GM19468 (cell line): ENCODE data around the gene CIC.

Experiments used
- ATAC-seq: cut with Tn5 transposase; IDR thresholded peaks from one replicate; pipeline ENCODE4 v1.9.1; 2021; ENCODE audit warnings: mild to moderate bottlenecking, moderate library complexity, moderate number of reproducible peaks; ENCODE audit not compliant: unreplicated experiment; ENCODE audit errors: extremely low read depth

CIC gene

GRCh38 chr19:42274065-42274682 is 5.1 kb downstream of the CIC start:
- ATAC-seq: no peak

DNA sequence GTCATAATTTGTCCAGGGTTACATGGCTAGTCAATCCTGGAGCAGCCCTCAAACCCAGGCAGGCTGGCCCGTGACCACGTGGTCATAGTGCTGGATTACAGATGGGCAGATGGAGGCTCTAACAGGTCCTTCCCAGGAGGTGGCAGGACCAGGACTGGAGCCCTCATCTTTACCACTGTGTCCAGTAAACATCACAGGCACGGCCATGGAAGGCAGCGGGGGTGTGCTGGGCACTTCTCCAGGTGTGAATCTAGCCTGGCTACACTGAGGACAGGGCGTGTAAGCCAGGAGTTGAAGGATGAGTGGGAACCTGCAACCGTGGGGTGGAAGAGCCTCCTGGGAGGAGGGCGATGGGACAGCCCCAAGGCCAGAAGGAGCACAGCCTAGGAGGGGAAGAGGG is 6.1 kb downstream of the CIC start:
- ATAC-seq: no peak

DNA sequence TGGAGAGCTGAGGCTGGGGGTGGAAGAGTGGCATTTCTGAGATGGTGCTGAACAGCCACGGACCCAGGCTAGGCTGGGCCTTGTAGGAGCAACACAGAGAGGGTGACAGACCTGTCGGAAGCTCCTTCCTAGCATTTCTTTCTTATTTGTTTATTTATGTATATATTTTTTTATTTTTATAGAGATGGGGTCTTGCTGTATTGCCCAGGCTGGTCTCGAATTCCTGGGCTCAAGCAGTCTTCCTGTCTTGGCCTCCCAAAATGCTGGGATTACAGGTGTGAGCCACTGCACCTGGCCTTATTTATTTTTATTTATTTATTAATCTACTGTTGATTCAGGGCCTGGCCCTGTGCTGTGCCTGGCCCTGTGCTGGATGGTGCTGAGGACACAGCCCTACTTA is 6.5 kb downstream of the CIC start:
- no peak for ATAC-seq

- ATAC-seq: no peak
These were observed 7.2 kb downstream of the CIC start for GRCh38 chr19:42276284-42276683.

GRCh38 chr19:42276821-42277220 is 7.8 kb downstream of the CIC start:
- no peak for ATAC-seq

DNA sequence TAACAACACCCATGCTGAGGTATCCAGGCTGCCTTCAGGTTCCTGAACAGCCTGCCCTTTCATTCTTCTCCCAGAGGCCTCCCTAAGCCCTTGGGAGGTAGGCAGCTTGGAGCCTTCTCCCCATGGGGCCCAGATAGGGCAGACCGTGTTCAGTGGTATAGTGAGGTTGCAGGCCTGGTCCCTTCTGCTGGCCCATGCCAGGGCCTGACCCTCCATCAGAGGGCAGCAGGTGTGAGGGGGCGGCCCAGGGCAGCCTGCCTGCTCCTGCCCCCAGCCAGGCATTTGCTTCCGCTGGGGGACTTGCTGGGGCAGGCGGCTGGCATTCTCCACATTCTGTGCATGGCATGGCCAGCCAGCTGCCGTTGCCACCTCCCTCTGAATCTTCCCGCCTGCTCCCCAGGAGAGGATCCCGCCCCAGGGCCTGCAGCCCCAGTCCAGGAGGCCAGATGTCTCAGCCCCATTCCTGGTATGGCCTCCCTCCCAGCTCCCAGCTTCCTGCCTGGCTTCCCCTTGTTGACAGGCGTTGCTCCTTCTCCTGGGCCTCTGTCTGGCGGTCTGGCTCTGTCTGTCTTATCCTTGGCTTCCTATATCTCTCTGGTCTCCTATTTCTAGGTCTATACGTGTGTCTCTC is 8.9 kb downstream of the CIC start:
- no peak for ATAC-seq

- ATAC-seq: no peak
These were observed 9.6 kb downstream of the CIC start for GRCh38 chr19:42278452-42279154.

DNA sequence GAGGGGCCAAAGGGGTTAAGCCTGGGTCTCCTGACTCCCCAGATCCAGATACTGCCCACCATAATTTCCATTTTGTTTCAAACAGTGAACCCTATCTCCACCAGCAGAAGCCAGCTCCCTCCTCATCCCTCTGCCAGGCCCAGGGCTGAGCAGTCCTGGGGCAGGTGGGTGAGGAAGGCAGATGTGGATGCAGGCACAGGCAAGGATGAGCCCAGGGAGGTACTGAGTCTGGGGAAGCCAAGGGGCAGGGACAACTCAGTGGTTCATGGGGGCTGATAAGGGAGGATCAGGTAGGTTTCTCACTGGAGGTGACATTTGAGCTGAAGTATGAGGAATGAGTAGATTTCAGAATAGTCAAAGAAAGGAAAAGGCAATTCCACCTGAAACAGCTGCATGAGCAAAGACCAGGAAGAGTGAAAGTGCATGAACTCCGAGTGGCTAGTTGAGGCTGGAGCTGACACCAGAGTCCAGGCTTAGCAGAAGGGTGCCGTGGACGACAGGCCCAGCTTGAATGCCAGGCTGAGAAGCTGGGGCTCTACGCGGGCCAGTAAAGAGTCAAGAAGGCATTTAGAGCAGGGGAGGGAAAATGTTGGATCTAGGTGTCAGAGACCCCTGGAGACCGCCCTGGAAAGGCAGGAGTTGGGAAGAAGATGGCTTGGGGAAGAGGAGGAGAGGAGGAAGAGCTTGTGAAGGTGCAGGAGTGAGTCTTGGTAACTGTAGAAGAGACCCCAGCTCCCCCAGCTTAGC is 10.3 kb downstream of the CIC start:
- no peak for ATAC-seq

- no peak for ATAC-seq
These were observed 11.1 kb downstream of the CIC start for GRCh38 chr19:42279902-42280814.

DNA sequence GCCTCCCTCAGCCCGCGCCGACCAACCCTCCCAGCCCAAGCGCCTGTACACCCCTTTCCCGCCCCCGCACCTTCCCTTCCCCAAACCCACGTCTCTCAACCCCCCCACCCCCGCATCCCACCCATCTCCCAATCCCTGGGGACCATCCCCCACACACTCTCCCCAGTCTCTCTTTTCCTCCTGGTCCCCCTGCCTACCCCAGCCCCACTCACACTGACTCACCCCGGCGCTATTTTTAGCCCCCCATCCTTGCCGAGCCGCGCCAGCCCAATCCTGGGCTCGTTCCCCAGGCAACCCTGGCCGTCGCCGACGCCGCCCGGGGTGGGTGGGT is 11.7 kb downstream of the CIC start:
- no peak for ATAC-seq

GRCh38 chr19:42281146-42281826 is 12.2 kb downstream of the CIC start:
- ATAC-seq: no peak

DNA sequence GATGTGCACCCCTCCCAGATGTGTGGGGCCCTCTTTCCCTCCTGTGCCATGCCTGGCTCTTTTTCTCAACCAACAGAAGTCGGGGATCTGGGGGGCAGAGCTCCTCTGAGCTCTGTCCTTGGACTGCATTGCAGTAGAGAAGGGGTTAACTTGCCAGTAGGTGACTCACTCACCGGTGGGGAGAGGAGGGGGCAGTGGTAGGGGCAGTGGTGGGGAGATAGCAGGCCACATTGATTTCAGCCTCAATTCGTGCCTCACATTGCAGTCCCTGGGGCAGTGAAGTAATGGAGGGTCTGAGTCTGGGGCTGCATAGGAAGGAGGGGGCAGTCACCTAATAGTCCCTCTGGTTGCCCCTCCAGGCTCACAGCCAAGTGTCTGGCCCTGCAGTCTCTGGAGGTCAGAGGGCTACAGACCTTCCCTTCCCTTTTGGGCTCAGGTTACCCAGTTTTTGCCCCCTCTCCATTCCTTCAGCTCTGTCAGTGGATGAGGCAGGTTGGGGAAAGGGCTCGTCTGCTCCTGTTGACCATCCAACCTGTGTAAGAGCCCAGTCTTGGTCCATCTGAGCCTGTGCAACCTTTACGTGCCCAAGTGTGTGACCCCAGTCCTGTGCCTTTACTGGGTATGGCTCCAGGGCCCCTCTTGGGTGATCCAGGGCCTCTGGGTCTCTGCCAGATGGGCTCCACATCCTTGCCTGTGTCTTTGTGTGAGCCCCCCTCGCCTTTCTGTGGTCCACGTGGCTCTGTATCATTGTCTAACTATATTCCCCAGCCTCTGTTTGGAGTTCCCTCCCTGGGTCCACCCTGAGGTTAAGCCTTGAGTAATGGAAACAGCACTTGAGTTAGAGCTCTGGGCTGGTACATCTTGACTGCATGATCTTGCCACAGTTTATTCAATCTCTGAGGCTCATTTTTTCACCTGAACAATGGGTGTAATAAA is 13.0 kb downstream of the CIC start:
- ATAC-seq: no peak

DNA sequence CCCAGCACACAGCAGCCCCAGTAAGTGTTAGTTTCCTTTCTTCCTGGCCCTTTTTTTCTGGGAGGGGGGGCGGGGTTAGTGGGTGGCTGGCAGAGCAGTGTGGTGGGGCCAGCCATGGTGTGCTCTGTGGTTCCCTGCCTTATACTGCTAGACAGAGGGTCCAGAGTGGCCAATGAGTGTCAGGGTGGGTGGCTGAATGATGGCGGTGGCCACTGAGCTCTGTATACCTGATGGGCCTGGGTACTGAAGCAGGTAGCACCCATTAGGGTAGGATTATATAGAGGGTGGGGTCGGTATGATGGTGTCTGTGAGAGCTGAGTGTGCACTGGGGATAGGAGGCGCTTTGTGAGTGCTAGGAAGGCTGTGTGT is 13.8 kb downstream of the CIC start:
- ATAC-seq: no peak

DNA sequence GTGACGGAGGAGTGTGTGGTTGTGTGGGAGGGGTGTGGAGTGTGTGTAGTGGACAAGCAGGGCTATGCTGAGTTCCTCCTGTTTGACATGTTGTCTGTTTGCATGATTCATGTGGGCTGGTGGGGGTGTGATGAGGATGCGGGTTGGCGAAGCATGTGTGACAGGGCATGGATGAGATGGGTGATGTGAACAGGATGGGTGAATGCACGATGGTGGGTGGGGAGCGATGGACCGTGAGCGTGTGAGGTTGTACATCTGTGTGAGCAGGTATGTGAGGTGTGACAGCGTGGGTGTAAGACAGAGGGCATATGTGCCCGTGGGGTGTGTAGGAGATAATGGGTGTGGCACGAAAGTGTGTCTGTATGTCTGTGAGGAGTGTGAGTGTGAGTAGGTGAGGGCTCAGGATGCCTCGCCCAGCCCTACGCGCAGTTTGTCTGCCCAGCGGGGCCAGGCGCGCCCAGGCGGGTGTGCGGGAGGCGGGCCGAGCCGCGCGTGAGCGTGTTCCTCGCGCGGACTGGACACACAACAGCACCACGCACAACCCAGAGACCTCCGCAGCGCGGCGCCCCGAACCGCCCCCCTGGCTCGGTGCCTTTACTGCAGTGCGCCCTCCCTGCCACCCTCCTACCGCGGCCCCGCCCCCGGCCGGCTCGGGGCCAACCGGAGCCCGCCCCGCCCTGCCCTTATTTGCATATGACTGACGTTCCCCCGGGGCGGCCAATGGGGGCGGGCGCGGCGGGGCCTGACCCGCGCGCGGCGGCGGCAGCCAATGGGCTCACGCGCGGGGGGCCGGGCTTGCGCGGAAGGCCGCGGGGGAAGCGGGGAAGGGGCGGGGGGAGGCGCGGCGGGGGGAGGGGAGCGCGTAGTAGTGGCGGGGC is 14.4 kb downstream of the CIC start:
- peak; percentile 44 for ATAC-seq

- ATAC-seq: peak; percentile 1
These were observed 15.0 kb downstream of the CIC start for GRCh38 chr19:42284066-42284501.

GRCh38 chr19:42284591-42285341 is 15.7 kb downstream of the CIC start:
- no peak for ATAC-seq

- ATAC-seq: no peak
These were observed 16.5 kb downstream of the CIC start for GRCh38 chr19:42285541-42285941.
